ENCODE results near the gene MYOM1. TPM values are rescaled to one million over a fixed set of nuclear protein-coding genes. Genes with fewer than 3 reads are reported as not detected.

MYOM1 gene
- total RNA-seq, 1 experiment from 2014 or later, result 0.07 TPM

- DNase-seq (no peak), ATAC-seq (no peak)
- no peak overlapping the region for H3K4me3 ChIP-seq (ENCODE audit: low read length)
- no peak overlapping the region for H3K4me2 ChIP-seq (ENCODE audit: low read length)
- POLR2A ChIA-PET (ENCODE audit: unreplicated experiment), result no interaction called here
- H2AFZ ChIP-seq (ENCODE audit: low read length), result no peak overlapping the region
- no peaks in the 10 kb centered on the region for H3K9me2 ChIP-seq (replicated peaks; ENCODE audit: low read length)
- CTCF ChIA-PET, result no interaction called here
- no peaks in the 10 kb centered on the region for H3F3A ChIP-seq (ENCODE audit: low read length, unreplicated experiment)
- no peak overlapping the region for H3K9ac ChIP-seq (ENCODE audit: low read length)
- no TSS peak for BruUV-seq (replicated peaks)
- no peaks in the 10 kb centered on the region for H3K4me1 ChIP-seq (ENCODE audit: insufficient read depth, low read length)
- H3K27ac ChIP-seq (ENCODE audit: low read length), result no peak overlapping the region
- H4K20me1 ChIP-seq (ENCODE audit: low read length), result no peaks in the 10 kb centered on the region
- TF ChIP-seq CTCF (conservative IDR thresholded peaks at IDR 0.05; ENCODE audit: low read depth, low read length), result no peak
- TF ChIP-seq EZH2 (IDR thresholded peaks at IDR 0.05; ENCODE audit: low read length, unreplicated experiment), result no peak
- TF ChIP-seq EZH2phosphoT487 (IDR thresholded peaks at IDR 0.05; ENCODE audit: borderline replicate concordance, low read length), result no peak
- no peaks in the 10 kb centered on the region for H3K79me2 ChIP-seq (ENCODE audit: low read length)
- no peaks in the 10 kb centered on the region for H3K27me3 ChIP-seq (ENCODE audit: low read length)
- intact Hi-C loops (cut with micrococcal nuclease), result loop anchor here (5.0 kb wide), 1 partner anchor 67 kb away; no protein-coding TSS in a partner anchor
- no peaks in the 10 kb centered on the region for H3K36me3 ChIP-seq (ENCODE audit: low read depth, low read length)
- no peaks in the 10 kb centered on the region for H3K9me3 ChIP-seq (ENCODE audit: low read length)
Measured at GRCh38 chr18:3154214-3154613, 65.6 kb downstream of the MYOM1 start.

GRCh38 chr18:3153107-3153704 is 66.6 kb downstream of the MYOM1 start:
- peak; percentile 22 for DNase-seq
- Histone ChIP-seq H3K4me3 (ENCODE audit: low read length) (no peak overlapping the region), H3F3A (ENCODE audit: low read length, unreplicated experiment) (no peaks in the 10 kb centered on the region), H3K79me2 (ENCODE audit: low read length) (no peaks in the 10 kb centered on the region), H3K9me2 (replicated peaks; ENCODE audit: low read length) (no peaks in the 10 kb centered on the region), H3K4me2 (ENCODE audit: low read length) (no peak overlapping the region), H3K27me3 (ENCODE audit: low read length) (no peaks in the 10 kb centered on the region), H3K27ac (ENCODE audit: low read length) (no peak overlapping the region), H4K20me1 (ENCODE audit: low read length) (no peaks in the 10 kb centered on the region), H3K9ac (ENCODE audit: low read length) (no peak overlapping the region), H2AFZ (ENCODE audit: low read length) (no peak overlapping the region), H3K9me3 (ENCODE audit: low read length) (no peaks in the 10 kb centered on the region), H3K4me1 (ENCODE audit: insufficient read depth, low read length) (no peaks in the 10 kb centered on the region), H3K36me3 (ENCODE audit: low read depth, low read length) (no peaks in the 10 kb centered on the region)
- no TSS peak for BruUV-seq (replicated peaks)
- CTCF ChIA-PET, result no interaction called here
- POLR2A ChIA-PET (ENCODE audit: unreplicated experiment), result interaction anchor here (0.5 kb wide), 1 partner anchor 116 kb away, joined by 3 read pairs; no protein-coding TSS in a partner anchor
- intact Hi-C loops (cut with micrococcal nuclease), result loop anchor here (5.0 kb wide), 1 partner anchor 66 kb away; no protein-coding TSS in a partner anchor
- TF ChIP-seq EZH2 (IDR thresholded peaks at IDR 0.05; ENCODE audit: low read length, unreplicated experiment) (no peak), CTCF (conservative IDR thresholded peaks at IDR 0.05; ENCODE audit: low read depth, low read length) (no peak), EZH2phosphoT487 (IDR thresholded peaks at IDR 0.05; ENCODE audit: borderline replicate concordance, low read length) (no peak)
- ATAC-seq, result no peak

GRCh38 chr18:3152294-3152693 is 67.5 kb downstream of the MYOM1 start:
- ChIA-PET POLR2A (ENCODE audit: unreplicated experiment) (no interaction called here), CTCF (interaction anchor here (0.6 to 1.6 kb wide), 3 partner anchors 86 to 95 kb away, joined by 4 to 27 read pairs (median 5); partner anchors contain the start of gene MYL12A)
- H3F3A ChIP-seq (ENCODE audit: low read length, unreplicated experiment), result no peaks in the 10 kb centered on the region
- H3K9me3 ChIP-seq (ENCODE audit: low read length), result no peaks in the 10 kb centered on the region
- no peak overlapping the region for H3K27ac ChIP-seq (ENCODE audit: low read length)
- DNase-seq, result no peak
- no peaks in the 10 kb centered on the region for H3K36me3 ChIP-seq (ENCODE audit: low read depth, low read length)
- no peak overlapping the region for H2AFZ ChIP-seq (ENCODE audit: low read length)
- ATAC-seq, result no peak
- no peaks in the 10 kb centered on the region for H3K27me3 ChIP-seq (ENCODE audit: low read length)
- no peaks in the 10 kb centered on the region for H3K79me2 ChIP-seq (ENCODE audit: low read length)
- H3K4me2 ChIP-seq (ENCODE audit: low read length), result no peak overlapping the region
- no peak overlapping the region for H3K9ac ChIP-seq (ENCODE audit: low read length)
- no peaks in the 10 kb centered on the region for H3K4me1 ChIP-seq (ENCODE audit: insufficient read depth, low read length)
- H3K4me3 ChIP-seq (ENCODE audit: low read length), result no peak overlapping the region
- intact Hi-C loops (cut with micrococcal nuclease), result loop anchor here (5.0 kb wide), 1 partner anchor 65 kb away; no protein-coding TSS in a partner anchor
- no TSS peak for BruUV-seq (replicated peaks)
- TF ChIP-seq EZH2 (IDR thresholded peaks at IDR 0.05; ENCODE audit: low read length, unreplicated experiment) (no peak), CTCF (conservative IDR thresholded peaks at IDR 0.05; ENCODE audit: low read depth, low read length) (no peak), EZH2phosphoT487 (IDR thresholded peaks at IDR 0.05; ENCODE audit: borderline replicate concordance, low read length) (no peak)
- H4K20me1 ChIP-seq (ENCODE audit: low read length), result no peaks in the 10 kb centered on the region
- H3K9me2 ChIP-seq (replicated peaks; ENCODE audit: low read length), result no peaks in the 10 kb centered on the region
